ENCODE data around the gene VHLL.
"Not testable (repeated sequence)": the region's sequence is repeated elsewhere in the genome, so short reads cannot be mapped to it uniquely, and the experiment has no call there.

Gene VHLL

GRCh38 chr1:156337888-156338179 is 38.7 kb upstream of the VHLL start:
- in situ Hi-C loops (cut with MboI; ENCODE audit: low pct_unique_long_range_greater_than_20kb, low sequenced_read_pairs, unreplicated experiment), result no loop called here
- no peak for TF ChIP-seq CTCF (IDR thresholded peaks at IDR 0.05; ENCODE audit: extremely low read depth, insufficient read depth, missing control alignments)
- DNase-seq (ENCODE audit: low spot score), result no peak

GRCh38 chr1:156337052-156337887 is 38.2 kb upstream of the VHLL start:
- no peak for TF ChIP-seq CTCF (IDR thresholded peaks at IDR 0.05; ENCODE audit: extremely low read depth, insufficient read depth, missing control alignments)
- in situ Hi-C loops (cut with MboI; ENCODE audit: low pct_unique_long_range_greater_than_20kb, low sequenced_read_pairs, unreplicated experiment), result no loop called here
- DNase-seq (ENCODE audit: low spot score), result no peak

- in situ Hi-C loops (cut with MboI; ENCODE audit: low pct_unique_long_range_greater_than_20kb, low sequenced_read_pairs, unreplicated experiment), result no loop called here
- peak; percentile 28 for TF ChIP-seq CTCF (IDR thresholded peaks at IDR 0.05; ENCODE audit: extremely low read depth, insufficient read depth, missing control alignments)
- DNase-seq (ENCODE audit: low spot score), result no peak
Measured at GRCh38 chr1:156336242-156336641, 37.1 kb upstream of the VHLL start.

- in situ Hi-C loops (cut with MboI; ENCODE audit: low pct_unique_long_range_greater_than_20kb, low sequenced_read_pairs, unreplicated experiment); DNase-seq (ENCODE audit: low spot score): not testable (repeated sequence)
Measured at GRCh38 chr1:156323179-156323578, 24.1 kb upstream of the VHLL start.

- DNase-seq (ENCODE audit: low spot score), result no peak
- in situ Hi-C loops (cut with MboI; ENCODE audit: low pct_unique_long_range_greater_than_20kb, low sequenced_read_pairs, unreplicated experiment), result no loop called here
- TF ChIP-seq CTCF (IDR thresholded peaks at IDR 0.05; ENCODE audit: extremely low read depth, insufficient read depth, missing control alignments), result no peak
Measured at GRCh38 chr1:156320560-156320959, 21.5 kb upstream of the VHLL start.

- in situ Hi-C loops (cut with MboI; ENCODE audit: low pct_unique_long_range_greater_than_20kb, low sequenced_read_pairs, unreplicated experiment), result loop anchor here (10.0 kb wide), 1 partner anchor 225 kb away; no protein-coding TSS in a partner anchor
- TF ChIP-seq CTCF (IDR thresholded peaks at IDR 0.05; ENCODE audit: extremely low read depth, insufficient read depth, missing control alignments), result peak; percentile 46
- DNase-seq (ENCODE audit: low spot score), result no peak
Measured at GRCh38 chr1:156319664-156320063, 20.6 kb upstream of the VHLL start.

- no peak for TF ChIP-seq CTCF (IDR thresholded peaks at IDR 0.05; ENCODE audit: extremely low read depth, insufficient read depth, missing control alignments)
- in situ Hi-C loops (cut with MboI; ENCODE audit: low pct_unique_long_range_greater_than_20kb, low sequenced_read_pairs, unreplicated experiment), result loop anchor here (10.0 kb wide), 1 partner anchor 222 kb away; no protein-coding TSS in a partner anchor
- no peak for DNase-seq (ENCODE audit: low spot score)
Measured at GRCh38 chr1:156316909-156317308, 17.8 kb upstream of the VHLL start.
